ENCODE measurements around the gene PITX3.
"Not testable (repeated sequence)": the region's sequence is repeated elsewhere in the genome, so short reads cannot be mapped to it uniquely, and the experiment has no call there.

The PITX3 gene

GRCh38 chr10:102261196-102261595, 19.9 kb upstream of the PITX3 start:
- Histone ChIP-seq H3K4me1 (ENCODE audit: control insufficient read depth, insufficient read depth, low read length) (peaks cover 31% of the 10 kb centered on the region), H3K9ac (ENCODE audit: low read length) (no peak overlapping the region), H3K4me3 (ENCODE audit: low read length) (no peak overlapping the region), H3K36me3 (ENCODE audit: control insufficient read depth, insufficient read depth, low read length, severe bottlenecking) (peaks cover 37% of the 10 kb centered on the region), H3K27me3 (replicated peaks; ENCODE audit: control insufficient read depth, insufficient read depth, low read length) (no peaks in the 10 kb centered on the region), H3K9me3 (ENCODE audit: control insufficient read depth, low read length) (no peaks in the 10 kb centered on the region)
- DNase-seq (ENCODE audit: low read depth) = peak; percentile 30

- no peaks in the 10 kb centered on the region for H3K4me1 ChIP-seq (ENCODE audit: control insufficient read depth, insufficient read depth, low read length)
- no peaks in the 10 kb centered on the region for H3K9me3 ChIP-seq (ENCODE audit: control insufficient read depth, low read length)
- DNase-seq (ENCODE audit: low read depth) = no peak
- H3K4me3 ChIP-seq (ENCODE audit: low read length) = no peak overlapping the region
- peaks cover 14% of the 10 kb centered on the region for H3K36me3 ChIP-seq (ENCODE audit: control insufficient read depth, insufficient read depth, low read length, severe bottlenecking)
- no peaks in the 10 kb centered on the region for H3K27me3 ChIP-seq (replicated peaks; ENCODE audit: control insufficient read depth, insufficient read depth, low read length)
- H3K9ac ChIP-seq (ENCODE audit: low read length) = no peak overlapping the region
Observed at GRCh38 chr10:102255404-102255803, 14.1 kb upstream of the PITX3 start.

- H3K4me3 ChIP-seq (ENCODE audit: low read length) = no peak overlapping the region
- H3K9me3 ChIP-seq (ENCODE audit: control insufficient read depth, low read length) = no peaks in the 10 kb centered on the region
- H3K9ac ChIP-seq (ENCODE audit: low read length) = no peak overlapping the region
- no peaks in the 10 kb centered on the region for H3K4me1 ChIP-seq (ENCODE audit: control insufficient read depth, insufficient read depth, low read length)
- no peak for DNase-seq (ENCODE audit: low read depth)
- peaks cover 7% of the 10 kb centered on the region for H3K36me3 ChIP-seq (ENCODE audit: control insufficient read depth, insufficient read depth, low read length, severe bottlenecking)
- no peaks in the 10 kb centered on the region for H3K27me3 ChIP-seq (replicated peaks; ENCODE audit: control insufficient read depth, insufficient read depth, low read length)
Observed at GRCh38 chr10:102254426-102254825, 13.1 kb upstream of the PITX3 start.

DNA sequence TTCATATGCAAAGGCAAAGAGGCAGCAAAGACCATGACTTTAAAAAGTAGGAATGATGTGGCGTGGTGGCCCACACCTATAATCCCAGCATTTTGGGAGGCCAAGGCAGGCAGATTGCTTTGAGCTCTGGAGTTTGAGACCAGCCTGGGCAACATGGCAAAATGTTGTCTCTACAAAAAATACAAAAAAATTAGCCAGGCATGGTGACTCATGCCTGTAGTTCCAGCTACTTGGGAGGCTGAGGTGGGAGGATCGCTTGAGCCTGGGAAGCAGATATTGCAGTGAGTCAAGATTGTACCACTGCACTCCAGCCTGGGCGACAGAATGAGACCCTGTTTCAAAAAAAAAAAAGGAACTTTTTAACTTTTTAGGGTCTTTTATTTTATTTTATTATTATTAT, 11.2 kb upstream of the PITX3 start:
- H3K4me1 ChIP-seq (ENCODE audit: control insufficient read depth, insufficient read depth, low read length) = peaks cover 14% of the 10 kb centered on the region
- H3K27me3 ChIP-seq (replicated peaks; ENCODE audit: control insufficient read depth, insufficient read depth, low read length); H3K4me3 ChIP-seq (ENCODE audit: low read length); H3K9me3 ChIP-seq (ENCODE audit: control insufficient read depth, low read length); H3K36me3 ChIP-seq (ENCODE audit: control insufficient read depth, insufficient read depth, low read length, severe bottlenecking); DNase-seq (ENCODE audit: low read depth); H3K9ac ChIP-seq (ENCODE audit: low read length): not testable (repeated sequence)

DNA sequence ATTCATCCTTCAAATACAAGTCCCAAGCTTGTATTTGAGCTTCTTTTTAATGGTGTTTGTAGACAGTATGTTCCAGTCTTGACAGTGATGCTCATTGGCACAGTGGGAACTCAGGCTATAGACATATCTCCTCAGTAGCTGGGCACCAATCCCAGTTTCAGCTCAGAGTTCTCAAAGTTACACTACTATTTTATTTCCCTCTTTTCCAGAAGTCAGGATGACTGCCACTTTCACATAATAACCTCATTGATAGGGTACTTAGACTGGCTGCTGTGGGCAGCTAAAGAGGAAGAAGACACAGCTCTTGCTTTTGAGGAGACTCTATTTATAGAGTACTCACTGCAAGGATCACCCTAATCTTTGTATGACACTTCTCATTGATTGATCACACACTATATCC, 6.4 kb upstream of the PITX3 start:
- Histone ChIP-seq H3K9ac (ENCODE audit: low read length) (no peak overlapping the region), H3K27me3 (replicated peaks; ENCODE audit: control insufficient read depth, insufficient read depth, low read length) (no peaks in the 10 kb centered on the region), H3K36me3 (ENCODE audit: control insufficient read depth, insufficient read depth, low read length, severe bottlenecking) (no peaks in the 10 kb centered on the region), H3K4me3 (ENCODE audit: low read length) (peak overlapping the region; percentile 99), H3K9me3 (ENCODE audit: control insufficient read depth, low read length) (no peaks in the 10 kb centered on the region), H3K4me1 (ENCODE audit: control insufficient read depth, insufficient read depth, low read length) (peaks cover 39% of the 10 kb centered on the region)
- no peak for DNase-seq (ENCODE audit: low read depth)

DNA sequence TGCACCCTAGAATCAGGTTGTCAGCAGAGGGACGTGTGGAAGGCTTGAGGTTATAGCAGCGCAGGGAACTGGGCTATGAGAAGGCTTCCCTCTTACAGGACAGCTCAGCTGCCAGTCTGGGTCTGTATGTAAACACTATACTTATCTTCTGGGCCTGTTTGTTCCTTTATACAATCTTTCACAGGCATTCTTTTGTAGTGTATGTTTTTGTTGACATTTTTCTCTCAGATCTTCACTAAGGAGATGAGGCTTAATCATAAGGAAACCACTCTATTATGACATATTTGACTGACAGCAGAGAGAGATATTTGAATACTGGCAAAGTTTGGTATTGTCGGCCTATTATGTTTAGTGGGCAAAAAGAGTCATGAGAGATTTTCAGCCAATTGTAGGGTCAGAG, 4.9 kb upstream of the PITX3 start:
- H3K4me3 ChIP-seq (ENCODE audit: low read length) = peak overlapping the region; percentile 99
- no peaks in the 10 kb centered on the region for H3K36me3 ChIP-seq (ENCODE audit: control insufficient read depth, insufficient read depth, low read length, severe bottlenecking)
- peak overlapping the region; percentile 95 for H3K9ac ChIP-seq (ENCODE audit: low read length)
- peak; percentile 45 for DNase-seq (ENCODE audit: low read depth)
- no peaks in the 10 kb centered on the region for H3K27me3 ChIP-seq (replicated peaks; ENCODE audit: control insufficient read depth, insufficient read depth, low read length)
- peaks cover 44% of the 10 kb centered on the region for H3K4me1 ChIP-seq (ENCODE audit: control insufficient read depth, insufficient read depth, low read length)
- no peaks in the 10 kb centered on the region for H3K9me3 ChIP-seq (ENCODE audit: control insufficient read depth, low read length)

- H3K4me3 ChIP-seq (ENCODE audit: low read length) = peak overlapping the region; percentile 99
- H3K9ac ChIP-seq (ENCODE audit: low read length) = peak overlapping the region; percentile 95
- no peaks in the 10 kb centered on the region for H3K27me3 ChIP-seq (replicated peaks; ENCODE audit: control insufficient read depth, insufficient read depth, low read length)
- peaks cover 47% of the 10 kb centered on the region for H3K4me1 ChIP-seq (ENCODE audit: control insufficient read depth, insufficient read depth, low read length)
- H3K9me3 ChIP-seq (ENCODE audit: control insufficient read depth, low read length) = no peaks in the 10 kb centered on the region
- no peaks in the 10 kb centered on the region for H3K36me3 ChIP-seq (ENCODE audit: control insufficient read depth, insufficient read depth, low read length, severe bottlenecking)
- DNase-seq (ENCODE audit: low read depth) = no peak
Observed at GRCh38 chr10:102245932-102246251, 4.6 kb upstream of the PITX3 start.

DNA sequence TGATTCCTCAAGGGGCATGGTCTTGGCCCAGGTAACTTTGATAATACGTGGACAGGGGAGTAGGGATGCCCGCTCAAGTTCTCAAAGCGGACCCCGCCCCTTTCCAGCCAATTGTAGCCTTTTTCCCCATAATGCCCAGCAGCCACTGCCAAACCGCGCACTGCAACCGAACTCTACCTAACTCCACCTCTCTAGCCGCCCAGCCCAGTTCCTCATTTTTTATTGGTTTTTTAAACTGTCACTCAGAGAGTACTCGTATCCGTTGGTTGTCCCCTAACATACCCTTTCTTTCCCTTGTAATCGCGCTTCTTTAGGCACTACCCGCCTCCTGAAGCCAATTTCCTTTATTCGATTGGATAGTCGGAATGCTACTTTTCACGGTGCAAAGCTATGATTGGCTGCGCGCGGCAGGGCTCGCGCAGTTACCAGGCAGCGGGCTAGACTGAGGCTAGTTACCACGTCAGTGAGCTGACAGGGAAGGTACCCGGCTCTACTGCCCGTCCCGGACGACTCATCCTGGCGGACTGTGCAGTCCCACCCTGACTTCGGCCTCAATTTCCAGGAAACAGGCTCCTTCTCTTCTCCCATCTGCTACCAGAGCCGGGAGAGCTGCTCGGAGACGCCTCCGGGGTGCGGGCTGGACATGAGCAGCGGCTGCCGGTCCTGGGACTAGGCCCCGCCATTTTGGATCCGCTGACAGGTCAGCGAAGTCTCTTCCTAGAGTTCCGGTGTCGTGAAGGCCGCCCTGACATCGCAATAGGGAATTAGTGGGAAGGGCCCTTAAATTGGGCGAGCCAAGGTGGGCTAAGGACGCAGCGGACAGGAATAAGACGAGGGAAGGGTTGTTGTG, 4.0 kb upstream of the PITX3 start, which contains the start of gene GBF1:
Gene GBF1, plus strand, starts transcription at position 451 of the 850 bp plus-strand sequence. CDS start 13,407 bp downstream, outside the sequence.
- no peaks in the 10 kb centered on the region for H3K36me3 ChIP-seq (ENCODE audit: control insufficient read depth, insufficient read depth, low read length, severe bottlenecking)
- peak within 1 kb of the TSS; percentile 95 for H3K9ac ChIP-seq (ENCODE audit: low read length)
- H3K9me3 ChIP-seq (ENCODE audit: control insufficient read depth, low read length) = no peaks in the 10 kb centered on the region
- H3K4me1 ChIP-seq (ENCODE audit: control insufficient read depth, insufficient read depth, low read length) = peaks cover 52% of the 10 kb centered on the region
- no peaks in the 10 kb centered on the region for H3K27me3 ChIP-seq (replicated peaks; ENCODE audit: control insufficient read depth, insufficient read depth, low read length)
- H3K4me3 ChIP-seq (ENCODE audit: low read length) = peak within 1 kb of the TSS; percentile 99
- peak; percentile 100 for DNase-seq (ENCODE audit: low read depth)

- Histone ChIP-seq H3K4me1 (ENCODE audit: control insufficient read depth, insufficient read depth, low read length) (peaks cover 46% of the 10 kb centered on the region), H3K36me3 (ENCODE audit: control insufficient read depth, insufficient read depth, low read length, severe bottlenecking) (no peaks in the 10 kb centered on the region), H3K4me3 (ENCODE audit: low read length) (no peak overlapping the region), H3K27me3 (replicated peaks; ENCODE audit: control insufficient read depth, insufficient read depth, low read length) (no peaks in the 10 kb centered on the region), H3K9ac (ENCODE audit: low read length) (no peak overlapping the region), H3K9me3 (ENCODE audit: control insufficient read depth, low read length) (no peaks in the 10 kb centered on the region)
- peak; percentile 72 for DNase-seq (ENCODE audit: low read depth)
Observed at GRCh38 chr10:102243309-102243708, 2.0 kb upstream of the PITX3 start.

- peaks cover 34% of the 10 kb centered on the region for H3K4me1 ChIP-seq (ENCODE audit: control insufficient read depth, insufficient read depth, low read length)
- no peaks in the 10 kb centered on the region for H3K27me3 ChIP-seq (replicated peaks; ENCODE audit: control insufficient read depth, insufficient read depth, low read length)
- no peak for DNase-seq (ENCODE audit: low read depth)
- no peaks in the 10 kb centered on the region for H3K9me3 ChIP-seq (ENCODE audit: control insufficient read depth, low read length)
- H3K36me3 ChIP-seq (ENCODE audit: control insufficient read depth, insufficient read depth, low read length, severe bottlenecking) = no peaks in the 10 kb centered on the region
- H3K9ac ChIP-seq (ENCODE audit: low read length) = peak overlapping the region; percentile 59
- peak overlapping the region; percentile 84 for H3K4me3 ChIP-seq (ENCODE audit: low read length)
Observed at GRCh38 chr10:102242118-102242485, 790 bp upstream of the PITX3 start.

- peaks cover 26% of the 10 kb centered on the region for H3K4me1 ChIP-seq (ENCODE audit: control insufficient read depth, insufficient read depth, low read length)
- H3K4me3 ChIP-seq (ENCODE audit: low read length) = peak overlapping the region; percentile 84
- no peaks in the 10 kb centered on the region for H3K9me3 ChIP-seq (ENCODE audit: control insufficient read depth, low read length)
- no peak for DNase-seq (ENCODE audit: low read depth)
- peak overlapping the region; percentile 65 for H3K9ac ChIP-seq (ENCODE audit: low read length)
- no peaks in the 10 kb centered on the region for H3K36me3 ChIP-seq (ENCODE audit: control insufficient read depth, insufficient read depth, low read length, severe bottlenecking)
- H3K27me3 ChIP-seq (replicated peaks; ENCODE audit: control insufficient read depth, insufficient read depth, low read length) = peaks cover 4% of the 10 kb centered on the region
Observed at GRCh38 chr10:102241032-102241443, 274 bp downstream of the PITX3 start.

Data from adipocyte (in vitro differentiated cells).